WTC11 (cell line): ENCODE measurements around the gene ATG101. TPM values are rescaled to one million over a fixed set of nuclear protein-coding genes. Genes with fewer than 3 reads are reported as not detected.
A peak's percentile ranks its signal among the peaks of the same experiment; 100 is the strongest.

Source experiments
- ATAC-seq: fragments of 200-7000 bp; cut with Tn5 transposase; 2 replicates; pipeline ENCODE4 v1.10.0; 2021; ENCODE audit warnings: mild to moderate bottlenecking, moderate library complexity
- CTCF ChIA-PET: fragments of 300-600 bp; sonication (Branson Sonifier 250); formaldehyde crosslinking; loops from one replicate; lab custom pipeline; 2021; ENCODE audit warnings: antibody characterized with exemption; lab: Charles Lee
- POLR2A ChIA-PET: fragments of 350-600 bp; sonication (Branson Sonifier 250); formaldehyde crosslinking; loops from one replicate; lab custom pipeline; 2021; ENCODE audit warnings: antibody characterized with exemption; lab: Charles Lee
- DNase-seq: peaks from one replicate; pipeline ENCODE4 v3.0.0; 2021; ENCODE audit warnings: low spot score
- H3K27ac Mint-ChIP-seq: 2 replicates; pipeline ENCODE4 v1.8.0; 2021; ENCODE audit warnings: mixed read lengths
- H3K27me3 Mint-ChIP-seq: 2 replicates; pipeline ENCODE4 v1.8.0; 2021; ENCODE audit warnings: low read depth, mild to moderate bottlenecking, moderate library complexity, mixed read lengths
- H3K36me3 Mint-ChIP-seq: 2 replicates; pipeline ENCODE4 v1.8.0; 2021; ENCODE audit warnings: mixed read lengths
- H3K4me1 Mint-ChIP-seq: 2 replicates; pipeline ENCODE4 v1.8.0; 2022; ENCODE audit warnings: mixed read lengths
- H3K4me3 Mint-ChIP-seq: 2 replicates; pipeline ENCODE4 v1.8.0; 2021; ENCODE audit warnings: mild to moderate bottlenecking, moderate library complexity, mixed read lengths
- H3K9me3 Mint-ChIP-seq: 2 replicates; pipeline ENCODE4 v1.8.0; 2021; ENCODE audit warnings: mixed read lengths
- CREB1 ChIP-seq: sonication (generic); formaldehyde crosslinking; IDR thresholded peaks from 2 replicates; pipeline ENCODE4 v1.8.0; 2023; ENCODE audit warnings: mild to moderate bottlenecking, missing genetic modification reagents
- CREM ChIP-seq: sonication (generic); formaldehyde crosslinking; IDR thresholded peaks from 2 replicates; pipeline ENCODE4 v1.8.1; 2022; ENCODE audit warnings: mild to moderate bottlenecking, missing genetic modification reagents, moderate library complexity
- E2F1 ChIP-seq: sonication (generic); formaldehyde crosslinking; IDR thresholded peaks from 2 replicates; pipeline ENCODE4 v1.8.0; 2022; ENCODE audit warnings: mild to moderate bottlenecking, missing genetic modification reagents
- ETV6 ChIP-seq: sonication (generic); formaldehyde crosslinking; IDR thresholded peaks from 2 replicates; pipeline ENCODE4 v1.8.1; 2022; ENCODE audit warnings: mild to moderate bottlenecking, missing genetic modification reagents
- FOXP1 ChIP-seq: sonication (generic); formaldehyde crosslinking; IDR thresholded peaks from 2 replicates; pipeline ENCODE4 v1.8.0; 2022; ENCODE audit warnings: missing genetic modification reagents, mild to moderate bottlenecking, moderate library complexity, borderline replicate concordance
- GTF2I ChIP-seq: fragments of 250-450 bp; sonication (Bioruptor Pico); conservative IDR thresholded peaks from 2 replicates; pipeline ENCODE4 v1.4.0; 2021; ENCODE audit warnings: mild to moderate bottlenecking
- HMGXB4 ChIP-seq: sonication (generic); formaldehyde crosslinking; IDR thresholded peaks from 2 replicates; pipeline ENCODE4 v1.8.1; 2023; ENCODE audit warnings: mild to moderate bottlenecking, moderate library complexity, missing genetic modification reagents
- IRF2 ChIP-seq: sonication (generic); formaldehyde crosslinking; IDR thresholded peaks from 2 replicates; pipeline ENCODE4 v1.8.0; 2022; ENCODE audit warnings: low read depth, missing genetic modification reagents, borderline replicate concordance
- MXD4 ChIP-seq: fragments of 250-450 bp; sonication (Bioruptor Pico); IDR thresholded peaks from 2 replicates; pipeline ENCODE4 v1.8.0; 2021; ENCODE audit warnings: mild to moderate bottlenecking, moderate library complexity, borderline replicate concordance
- MYBL2 ChIP-seq: sonication (generic); formaldehyde crosslinking; IDR thresholded peaks from 2 replicates; pipeline ENCODE4 v1.8.1; 2023; ENCODE audit warnings: mild to moderate bottlenecking, moderate library complexity, missing genetic modification reagents
- NFYB ChIP-seq: sonication (generic); formaldehyde crosslinking; conservative IDR thresholded peaks from 2 replicates; pipeline ENCODE4 v1.8.0; 2022; ENCODE audit warnings: low read depth, missing genetic modification reagents
- RELA ChIP-seq: sonication (generic); formaldehyde crosslinking; IDR thresholded peaks from 2 replicates; pipeline ENCODE4 v1.8.1; 2022; ENCODE audit warnings: missing genetic modification reagents, mild to moderate bottlenecking, borderline replicate concordance
- RORB ChIP-seq: fragments of 250-450 bp; sonication (Bioruptor Pico); IDR thresholded peaks from 2 replicates; pipeline ENCODE4 v1.9.0; 2021; ENCODE audit warnings: mild to moderate bottlenecking
- SOX15 ChIP-seq: fragments of 250-450 bp; sonication (Bioruptor Pico); IDR thresholded peaks from 2 replicates; pipeline ENCODE4 v1.9.0; 2021; ENCODE audit warnings: mild to moderate bottlenecking
- TP53 ChIP-seq: sonication (generic); formaldehyde crosslinking; IDR thresholded peaks from 2 replicates; pipeline ENCODE4 v1.8.1; 2023; ENCODE audit warnings: mild to moderate bottlenecking, missing genetic modification reagents
- USF1 ChIP-seq: sonication (generic); formaldehyde crosslinking; IDR thresholded peaks from 2 replicates; pipeline ENCODE4 v1.8.0; 2022; ENCODE audit warnings: mild to moderate bottlenecking, missing genetic modification reagents
- USF2 ChIP-seq: sonication (generic); formaldehyde crosslinking; IDR thresholded peaks from 2 replicates; pipeline ENCODE4 v1.8.1; 2023; ENCODE audit warnings: mild to moderate bottlenecking, missing genetic modification reagents, moderate library complexity
- ZBTB21 ChIP-seq: sonication (generic); formaldehyde crosslinking; IDR thresholded peaks from 2 replicates; pipeline ENCODE4 v1.8.1; 2023; ENCODE audit warnings: mild to moderate bottlenecking, missing genetic modification reagents, borderline replicate concordance
- ZMAT4 ChIP-seq: fragments of 250-450 bp; sonication (Bioruptor Pico); IDR thresholded peaks from 2 replicates; pipeline ENCODE4 v1.9.0; 2021; ENCODE audit warnings: mild to moderate bottlenecking
- ZNF138 ChIP-seq: sonication (generic); formaldehyde crosslinking; conservative IDR thresholded peaks from 2 replicates; pipeline ENCODE4 v1.8.1; 2022; ENCODE audit warnings: mild to moderate bottlenecking, moderate library complexity, missing genetic modification reagents
- ZNF232 ChIP-seq: sonication (generic); formaldehyde crosslinking; IDR thresholded peaks from 2 replicates; pipeline ENCODE4 v1.8.0; 2022; ENCODE audit warnings: mild to moderate bottlenecking, missing genetic modification reagents
- ZNF263 ChIP-seq: sonication (generic); formaldehyde crosslinking; IDR thresholded peaks from 2 replicates; pipeline ENCODE4 v1.8.1; 2022; ENCODE audit warnings: low read depth, mild to moderate bottlenecking, moderate library complexity, missing genetic modification reagents
- ZNF396 ChIP-seq: fragments of 250-450 bp; sonication (Bioruptor Pico); IDR thresholded peaks from 2 replicates; pipeline ENCODE4 v1.8.0; 2021; ENCODE audit warnings: mild to moderate bottlenecking, moderate library complexity, borderline replicate concordance
- ZNF423 ChIP-seq: fragments of 250-450 bp; sonication (Bioruptor Pico); IDR thresholded peaks from 2 replicates; pipeline ENCODE4 v2.1.2; 2022; ENCODE audit warnings: mild to moderate bottlenecking, moderate library complexity
- ZNF512 ChIP-seq: sonication (generic); formaldehyde crosslinking; IDR thresholded peaks from 2 replicates; pipeline ENCODE4 v1.8.1; 2022; ENCODE audit warnings: missing genetic modification reagents, borderline replicate concordance
- total RNA-seq: library from RNA; stranded (reverse); gene quantifications from 3 replicates; pipeline ENCODE4 v1.2.3, GENCODE V29; 2021
- TF ChIP-seq, protein P1 (sequence below): sonication (generic); formaldehyde crosslinking; IDR thresholded peaks from 2 replicates; pipeline ENCODE4 v1.8.1; 2023; ENCODE audit warnings: mild to moderate bottlenecking, missing genetic modification reagents
- TF ChIP-seq, protein P2 (sequence below): fragments of 250-450 bp; sonication (Bioruptor Pico); conservative IDR thresholded peaks from 2 replicates; pipeline ENCODE4 v1.9.0; 2021; ENCODE audit warnings: mild to moderate bottlenecking

The ATG101 gene
- total RNA-seq, 1 experiment from 2014 or later: 52.1 TPM

GRCh38 chr12:52041035-52041434, 28.7 kb upstream of the ATG101 start:
- ChIA-PET POLR2A (interaction anchor here (0.9 to 1.1 kb wide), 3 partner anchors 10 to 40 kb away, joined by 4 to 5 read pairs (median 4); partner anchors contain the start of gene NR4A1), CTCF (interaction anchor here (0.9 to 7.1 kb wide), 2 partner anchors 16 to 42 kb away, joined by 3 to 130 read pairs; no protein-coding TSS in a partner anchor)
- no peak for ATAC-seq
- no peak overlapping the region for H3K27ac Mint-ChIP-seq
- H3K9me3 Mint-ChIP-seq: no peaks in the 10 kb centered on the region
- no peak overlapping the region for H3K4me3 Mint-ChIP-seq
- DNase-seq: no peak
- peaks cover 14% of the 10 kb centered on the region for H3K27me3 Mint-ChIP-seq
- TF ChIP-seq ZNF396 (CRISPR knock-in tag): no peak
- no peak for TF ChIP-seq FOXP1
- no peak for TF ChIP-seq MYBL2 (CRISPR knock-in tag)
- no peak for TF ChIP-seq TP53
- TF ChIP-seq NFYB (CRISPR knock-in tag): no peak
- no peak for TF ChIP-seq RELA (CRISPR knock-in tag)
- no peak for TF ChIP-seq CREM
- no peak for TF ChIP-seq USF2 (CRISPR knock-in tag)
- no peak for TF ChIP-seq MXD4 (CRISPR knock-in tag)
- no peak for TF ChIP-seq ZMAT4 (CRISPR knock-in tag)
- no peak for TF ChIP-seq RORB (CRISPR knock-in tag)
- no peak for TF ChIP-seq E2F1 (CRISPR knock-in tag)
- TF ChIP-seq CREB1 (CRISPR knock-in tag): no peak
- TF ChIP-seq HMGXB4: no peak
- no peak for TF ChIP-seq IRF2 (CRISPR knock-in tag)
- no peak for TF ChIP-seq ETV6 (CRISPR knock-in tag)
- TF ChIP-seq ZNF232 (CRISPR knock-in tag): no peak
- no peak for TF ChIP-seq ZBTB21 (CRISPR knock-in tag)
- no peaks in the 10 kb centered on the region for H3K36me3 Mint-ChIP-seq
- H3K4me1 Mint-ChIP-seq: peaks cover 17% of the 10 kb centered on the region

GRCh38 chr12:52041695-52042123, 28.1 kb upstream of the ATG101 start:
- Mint-ChIP-seq H3K27me3 (peaks cover 8% of the 10 kb centered on the region; the same call in 1 of the 2 replicates), H3K27ac (no peak overlapping the region), H3K4me1 (peaks cover 12% of the 10 kb centered on the region), H3K4me3 (no peak overlapping the region), H3K36me3 (no peaks in the 10 kb centered on the region), H3K9me3 (no peaks in the 10 kb centered on the region)
- peak; percentile 42 for DNase-seq
- peak; percentile 65 for ATAC-seq
- ChIA-PET CTCF (interaction anchor here (0.9 to 7.1 kb wide), 2 partner anchors 16 to 41 kb away, joined by 3 to 130 read pairs; no protein-coding TSS in a partner anchor), POLR2A (interaction anchor here (1.1 kb wide), 1 partner anchor 9 kb away, joined by 4 read pairs; the partner anchor contains the start of gene NR4A1)
- no peak for TF ChIP-seq ZNF138
- TF ChIP-seq, protein P1, sequence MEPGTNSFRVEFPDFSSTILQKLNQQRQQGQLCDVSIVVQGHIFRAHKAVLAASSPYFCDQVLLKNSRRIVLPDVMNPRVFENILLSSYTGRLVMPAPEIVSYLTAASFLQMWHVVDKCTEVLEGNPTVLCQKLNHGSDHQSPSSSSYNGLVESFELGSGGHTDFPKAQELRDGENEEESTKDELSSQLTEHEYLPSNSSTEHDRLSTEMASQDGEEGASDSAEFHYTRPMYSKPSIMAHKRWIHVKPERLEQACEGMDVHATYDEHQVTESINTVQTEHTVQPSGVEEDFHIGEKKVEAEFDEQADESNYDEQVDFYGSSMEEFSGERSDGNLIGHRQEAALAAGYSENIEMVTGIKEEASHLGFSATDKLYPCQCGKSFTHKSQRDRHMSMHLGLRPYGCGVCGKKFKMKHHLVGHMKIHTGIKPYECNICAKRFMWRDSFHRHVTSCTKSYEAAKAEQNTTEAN (CRISPR knock-in tag): no peak
- TF ChIP-seq GTF2I (CRISPR knock-in tag): no peak
- no peak for TF ChIP-seq ZNF423 (CRISPR knock-in tag)
- no peak for TF ChIP-seq USF1 (CRISPR knock-in tag)
- TF ChIP-seq, protein P2, sequence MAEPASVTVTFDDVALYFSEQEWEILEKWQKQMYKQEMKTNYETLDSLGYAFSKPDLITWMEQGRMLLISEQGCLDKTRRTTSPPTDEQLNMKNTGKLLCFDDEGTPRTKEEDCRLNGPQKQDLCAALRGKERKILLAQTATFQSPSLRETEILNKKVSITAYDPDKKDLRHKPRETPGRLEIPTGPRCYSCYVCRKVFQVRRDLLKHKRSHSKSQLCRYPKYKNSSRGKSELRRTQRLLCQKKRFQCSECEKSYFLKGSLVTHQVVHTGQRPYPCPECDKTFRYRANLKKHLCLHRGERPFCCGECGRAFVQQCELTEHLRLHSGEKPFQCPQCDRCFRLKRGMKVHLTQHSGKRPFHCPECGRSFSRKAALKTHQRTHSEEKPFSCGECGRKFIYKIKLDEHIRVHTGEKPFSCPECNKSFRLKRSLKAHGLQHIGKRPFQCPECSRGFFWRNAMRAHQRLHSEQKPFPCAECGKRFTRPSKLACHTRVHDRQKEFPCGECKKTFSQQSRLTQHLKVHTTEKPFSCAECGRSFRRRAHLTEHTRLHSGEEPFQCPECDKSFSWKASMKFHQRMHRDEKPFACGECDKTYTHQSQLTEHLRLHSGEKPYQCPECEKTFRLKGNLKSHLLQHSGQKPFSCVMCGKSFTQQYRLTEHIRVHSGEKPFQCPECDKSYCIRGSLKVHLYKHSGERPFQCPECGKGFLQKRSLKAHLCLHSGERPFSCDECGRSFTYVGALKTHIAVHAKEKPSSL (CRISPR knock-in tag): no peak
- TF ChIP-seq SOX15 (CRISPR knock-in tag): no peak
- no peak for TF ChIP-seq ZNF263 (CRISPR knock-in tag)
- no peak for TF ChIP-seq CREM
- TF ChIP-seq ZNF512: no peak
